Endometrial microvascular endothelial cells (primary cell): ENCODE measurements around the gene SLC44A2. TPM values are rescaled to one million over a fixed set of nuclear protein-coding genes. Genes with fewer than 3 reads are reported as not detected.

Experiments used
- in situ Hi-C: cut with HindIII; loops from 2 replicates; pipeline ENCODE4 v1.10.0; 2017; ENCODE audit warnings: low sequenced_read_pairs, low pct_unique_long_range_greater_than_20kb; ENCODE audit errors: inconsistent ontology term
- total RNA-seq: library from RNA; depleted of rRNA; stranded (reverse); fragments of >200 nt; gene quantifications from one replicate; pipeline ENCODE4 v1.2.3, GENCODE V29; 2015; ENCODE audit errors: inconsistent ontology term

SLC44A2 gene
- total RNA-seq = 70.4 TPM

- in situ Hi-C loops = no loop called here
Measured at GRCh38 chr19:10625003-10625761, at the start of gene SLC44A2. Gene SLC44A2 (plus strand): TSS chr19:10625553. CDS start chr19:10625634, 81 bp downstream.

DNA sequence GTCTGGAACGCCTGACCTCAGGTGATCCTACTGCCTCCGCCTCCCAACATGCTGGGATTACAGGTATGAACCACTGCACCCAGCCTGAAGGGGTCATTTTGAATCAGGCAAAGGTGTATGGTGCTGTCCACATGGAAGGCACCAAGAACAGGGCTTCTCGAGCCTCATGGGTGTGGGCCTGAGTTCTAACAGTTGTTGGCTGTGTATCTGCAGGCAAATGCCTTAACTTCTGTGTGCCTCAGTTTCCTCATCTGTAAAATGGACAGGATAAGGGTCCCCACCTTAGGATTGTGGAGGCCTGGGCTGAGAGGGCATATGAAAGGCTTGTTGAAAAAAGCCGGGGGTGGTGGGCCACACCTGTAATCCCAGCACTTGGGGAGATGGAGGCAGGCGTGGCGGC, 47.4 kb upstream of the SLC44A2 start:
- in situ Hi-C loops = no loop called here

GRCh38 chr19:10580979-10581631, 44.2 kb upstream of the SLC44A2 start:
- in situ Hi-C loops = no loop called here

DNA sequence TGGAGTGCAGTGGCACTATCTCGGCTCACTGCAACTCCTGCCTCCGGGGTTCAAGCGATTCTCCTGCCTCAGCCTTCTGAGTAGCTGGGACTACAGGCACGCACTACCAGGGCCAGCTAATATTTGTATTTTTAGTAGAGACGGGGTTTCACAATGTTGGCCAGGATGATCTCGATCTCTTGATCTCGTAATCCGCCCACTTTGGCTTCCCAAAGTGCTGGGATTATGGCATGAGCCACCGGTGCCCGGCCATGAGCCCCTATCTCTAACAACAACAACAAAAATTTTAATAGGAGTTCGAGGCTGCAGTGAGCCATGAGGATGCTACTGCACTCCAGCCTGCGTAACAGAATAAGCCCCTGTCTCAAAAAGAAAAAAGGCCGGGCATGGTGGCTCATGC, 43.3 kb upstream of the SLC44A2 start:
- in situ Hi-C loops = no loop called here

DNA sequence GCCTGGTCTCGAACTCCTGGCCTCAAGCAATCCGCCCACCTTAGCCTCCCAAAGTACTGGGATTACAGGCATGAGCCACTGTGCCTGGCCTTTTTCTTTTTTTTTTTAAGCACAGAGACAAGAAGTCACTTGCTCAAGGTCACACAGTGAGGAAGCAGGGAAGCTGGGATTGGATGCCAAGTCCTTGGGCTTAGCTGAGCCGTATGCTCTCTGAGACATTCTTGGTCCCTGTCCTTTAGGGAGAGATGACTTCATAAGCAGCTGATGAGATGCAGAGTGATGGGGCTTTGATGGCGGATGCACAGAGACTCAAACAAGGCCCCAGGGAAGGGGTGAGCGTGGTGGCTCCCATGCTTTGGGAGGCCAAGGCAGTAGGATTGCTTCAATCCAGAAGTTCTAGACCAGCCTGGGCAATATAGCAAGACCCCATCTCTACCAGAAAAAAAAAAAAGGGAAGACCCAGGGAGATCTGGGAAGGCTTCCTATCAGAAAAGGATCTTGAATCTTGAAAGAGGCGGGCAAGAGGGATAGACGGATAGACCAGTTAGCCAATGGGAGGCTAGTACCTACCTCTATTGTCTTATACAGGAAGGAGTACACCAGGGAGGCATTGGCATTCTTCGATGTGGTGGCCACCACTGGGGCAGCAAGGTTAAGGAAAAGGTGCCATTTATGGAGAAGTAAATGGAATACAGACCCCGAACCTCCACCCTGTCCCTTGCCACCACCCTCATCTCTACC, 42.1 kb upstream of the SLC44A2 start:
- in situ Hi-C loops = no loop called here

- in situ Hi-C loops = no loop called here
Measured at GRCh38 chr19:10586396-10586795, 39.0 kb upstream of the SLC44A2 start.

GRCh38 chr19:10587022-10587838, 38.1 kb upstream of the SLC44A2 start, which contains the start of gene AP1M2:
Gene AP1M2 (minus strand): TSS chr19:10587312. CDS start chr19:10587231, 81 bp downstream.
- in situ Hi-C loops = no loop called here

- in situ Hi-C loops = no loop called here
Measured at GRCh38 chr19:10587839-10588150, 37.6 kb upstream of the SLC44A2 start.

GRCh38 chr19:10593148-10593547, 32.2 kb upstream of the SLC44A2 start:
- in situ Hi-C loops = no loop called here

DNA sequence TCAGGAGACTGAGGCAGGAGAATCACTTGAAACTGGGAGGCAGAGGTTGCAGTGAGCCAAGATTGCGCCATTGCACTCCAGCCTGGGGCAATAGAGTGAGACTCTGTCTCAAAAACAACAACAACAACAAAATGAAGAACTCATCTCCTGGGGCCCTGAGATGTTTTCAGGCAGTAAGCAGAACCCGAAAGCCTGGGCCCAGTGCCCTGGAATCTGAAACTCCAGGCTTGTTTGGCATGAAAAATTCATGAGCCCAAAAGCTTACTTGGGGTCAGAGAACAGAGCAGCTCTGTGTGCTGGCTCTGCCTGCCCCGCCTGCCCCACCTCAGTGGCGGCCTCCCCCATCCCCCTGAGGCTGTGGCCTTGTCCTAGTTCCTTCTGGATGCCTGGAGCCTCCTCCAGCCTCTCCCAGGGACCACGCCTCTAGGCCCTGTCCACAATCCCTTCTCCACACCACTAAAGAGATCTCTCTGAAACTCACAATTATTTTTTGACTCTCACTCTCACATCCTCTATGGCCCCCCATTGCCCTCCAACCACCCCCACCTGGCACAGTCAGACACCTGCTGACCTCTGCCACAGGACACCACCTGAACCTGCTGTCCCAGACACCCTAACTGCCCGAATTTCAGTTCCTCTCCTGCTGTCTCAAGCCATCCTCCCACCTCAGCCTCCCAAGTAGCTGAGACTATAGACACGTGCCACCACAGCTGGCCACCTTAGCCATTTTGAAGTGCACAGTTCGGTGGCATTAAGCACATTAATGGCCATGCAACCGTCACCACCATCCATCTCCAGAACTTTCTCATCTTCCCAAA, 31.3 kb upstream of the SLC44A2 start:
- in situ Hi-C loops = no loop called here

GRCh38 chr19:10600149-10600548, 25.2 kb upstream of the SLC44A2 start:
- in situ Hi-C loops = no loop called here

DNA sequence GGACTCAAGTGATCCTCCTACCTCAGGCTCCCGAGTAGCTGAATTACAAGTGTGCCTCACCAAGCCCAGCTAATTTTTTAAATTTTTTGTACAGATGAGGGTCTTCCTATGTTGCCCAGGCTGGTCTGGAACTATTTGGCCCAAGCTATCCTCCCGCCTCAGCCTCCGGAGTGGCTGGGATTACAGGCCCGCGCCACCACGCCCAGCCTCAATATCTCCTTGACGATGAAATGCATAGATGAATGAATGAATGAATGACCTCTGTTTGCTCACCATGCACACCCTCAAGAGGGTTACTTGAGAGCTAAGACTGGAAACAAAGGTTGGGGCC, 23.4 kb upstream of the SLC44A2 start:
- in situ Hi-C loops = no loop called here

DNA sequence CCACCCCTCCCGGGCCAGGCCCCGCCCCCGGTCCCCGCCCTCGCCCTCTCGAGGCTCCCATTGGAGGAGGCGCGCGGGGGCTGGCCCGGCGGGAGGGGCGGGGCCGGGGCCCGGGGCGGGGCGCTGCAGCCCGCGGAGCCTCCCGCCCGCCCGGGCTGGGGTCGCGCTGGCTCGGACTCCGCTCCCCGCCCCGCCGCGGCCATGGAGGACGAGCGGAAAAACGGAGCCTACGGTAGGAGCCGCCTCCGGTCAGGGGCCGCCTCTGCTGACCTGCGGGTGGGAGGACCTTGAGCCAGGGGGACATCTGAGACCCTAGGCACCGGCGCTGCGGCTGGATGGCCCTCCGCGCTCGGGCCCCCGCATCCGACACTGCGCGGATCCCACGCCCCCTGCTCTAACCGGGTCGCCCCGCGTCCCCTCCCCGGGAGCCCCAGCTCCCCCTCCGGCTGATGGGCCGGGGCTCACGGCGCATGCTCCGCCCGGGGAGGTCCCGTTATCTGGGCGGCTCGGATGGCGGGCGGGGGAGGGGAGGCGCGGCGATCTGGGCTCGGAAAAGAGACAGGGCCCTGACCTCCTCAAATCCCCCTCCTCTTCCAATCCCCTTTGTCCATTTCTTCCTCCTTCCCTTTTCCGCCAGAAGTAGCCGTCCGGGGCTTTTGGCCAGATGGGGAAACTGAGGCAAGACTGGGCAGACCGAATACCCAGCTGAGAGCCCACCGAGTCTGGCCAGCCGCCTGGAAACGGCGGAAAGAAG, 22.8 kb upstream of the SLC44A2 start:
- in situ Hi-C loops = no loop called here

GRCh38 chr19:10603084-10603872, 22.1 kb upstream of the SLC44A2 start:
- in situ Hi-C loops = no loop called here

- in situ Hi-C loops = no loop called here
Measured at GRCh38 chr19:10603873-10604459, 21.4 kb upstream of the SLC44A2 start.

DNA sequence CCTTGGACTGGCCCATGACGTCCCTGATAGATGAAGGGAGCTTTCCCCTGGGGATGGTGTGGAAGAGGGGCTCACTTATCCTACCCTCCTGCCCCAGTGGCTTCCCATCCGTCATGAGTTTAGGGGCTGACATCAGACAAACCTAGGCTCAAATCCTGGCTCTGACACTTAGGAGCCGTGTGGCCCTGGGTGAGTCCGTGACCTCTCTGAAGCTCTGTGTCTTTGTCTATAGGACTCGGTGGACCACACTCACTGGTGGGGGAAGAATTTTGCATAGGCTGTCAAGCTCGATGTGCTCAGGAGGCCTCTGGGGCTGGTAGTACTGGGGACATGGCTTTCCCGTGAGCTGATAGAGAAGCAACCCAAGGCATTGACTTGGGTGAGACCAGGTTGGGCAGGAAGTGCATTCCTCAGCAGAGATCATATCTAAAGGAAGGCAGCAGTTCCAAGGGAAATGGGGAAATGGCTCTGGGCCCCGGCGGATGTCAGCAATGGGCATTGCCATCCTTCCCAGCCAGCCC, 20.8 kb upstream of the SLC44A2 start:
- in situ Hi-C loops = no loop called here
